PC-9 (cell line): ENCODE measurements around the gene MIGA1. TPM values are rescaled to one million over a fixed set of nuclear protein-coding genes. Genes with fewer than 3 reads are reported as not detected.

Source experiments
- BruUV-seq: library from RNA; stranded (reverse); fragments of 400-500 nt; replicated peaks from 2 replicates; lab custom pipeline; 2021; lab: Mats Ljungman, UMichigan
- CTCF ChIA-PET: fragments of 300-600 bp; sonication (Branson Sonifier 250); formaldehyde crosslinking; loops from one replicate; lab custom pipeline; 2022; ENCODE audit warnings: antibody characterized with exemption; lab: Charles Lee
- POLR2A ChIA-PET: fragments of 300-600 bp; sonication (Branson Sonifier 250); formaldehyde crosslinking; loops from one replicate; lab custom pipeline; 2022; ENCODE audit warnings: antibody characterized with exemption; ENCODE audit not compliant: unreplicated experiment; lab: Charles Lee
- DNase-seq, 2 experiments: peaks; one replicate each; pipeline versions ENCODE4 v3.0.0 to v3.0.0-alpha.2; 2015 to 2022; ENCODE audit warnings: mixed read lengths in 1 of 2
- H2AFZ ChIP-seq: fragments of 200-600 bp; sonication (generic); 2 replicates; pipeline ENCODE4 v1.8.1; 2017; ENCODE audit warnings: antibody characterized with exemption
- H3F3A ChIP-seq: fragments of 200-600 bp; sonication (generic); 2 replicates; pipeline ENCODE4 v1.8.1; 2017; ENCODE audit warnings: antibody characterized with exemption, mild to moderate bottlenecking, low read depth; ENCODE audit not compliant: insufficient read depth
- H3K27ac ChIP-seq: fragments of 200-600 bp; sonication (generic); 2 replicates; pipeline ENCODE4 v1.6.1; 2016; ENCODE audit warnings: mixed run types
- H3K27me3 ChIP-seq: fragments of 200-600 bp; sonication (generic); 2 replicates; pipeline ENCODE4 v1.6.1; 2016; ENCODE audit warnings: low read depth, mixed run types; ENCODE audit not compliant: insufficient read depth
- H3K36me3 ChIP-seq: fragments of 200-600 bp; sonication (generic); 2 replicates; pipeline ENCODE4 v1.6.1; 2016; ENCODE audit warnings: low read depth, mixed run types
- H3K4me1 ChIP-seq: fragments of 200-600 bp; sonication (generic); replicated peaks from 2 replicates; pipeline ENCODE4 v1.6.1; 2016; ENCODE audit warnings: mixed run types; ENCODE audit not compliant: insufficient read depth
- H3K4me2 ChIP-seq: fragments of 200-600 bp; sonication (generic); 2 replicates; pipeline ENCODE4 v1.6.1; 2017; ENCODE audit warnings: mixed run types
- H3K4me3 ChIP-seq: fragments of 200-600 bp; sonication (generic); 2 replicates; pipeline ENCODE4 v1.6.1; 2016; ENCODE audit warnings: mixed run types
- H3K79me2 ChIP-seq: fragments of 200-600 bp; sonication (generic); 2 replicates; pipeline ENCODE4 v1.6.1; 2017; ENCODE audit warnings: low read depth, mixed run types
- H3K9me2 ChIP-seq: fragments of 200-600 bp; sonication (generic); 2 replicates; pipeline ENCODE4 v1.8.1; 2017; ENCODE audit warnings: mild to moderate bottlenecking; ENCODE audit not compliant: insufficient read depth
- H3K9me3 ChIP-seq: fragments of 200-600 bp; sonication (generic); 2 replicates; pipeline ENCODE4 v1.8.1; 2016; ENCODE audit warnings: low read depth; ENCODE audit not compliant: insufficient read depth
- H4K20me1 ChIP-seq: fragments of 200-600 bp; sonication (generic); 2 replicates; pipeline ENCODE4 v1.8.1; 2017; ENCODE audit not compliant: insufficient read depth
- CTCF ChIP-seq: fragments of 200-600 bp; sonication (generic); conservative IDR thresholded peaks from 2 replicates; pipeline ENCODE4 v1.6.1; 2017; ENCODE audit warnings: mixed run types, antibody characterized with exemption, mild to moderate bottlenecking, moderate library complexity
- EZH2 ChIP-seq: fragments of 200-600 bp; sonication (generic); IDR thresholded peaks from 2 replicates; pipeline ENCODE4 v1.8.0; 2017; ENCODE audit warnings: antibody characterized with exemption, low read depth
- intact Hi-C: fragments of 100-400 bp; cut with micrococcal nuclease; formaldehyde crosslinking; loops from one replicate; pipeline ENCODE4 v1.10.0; 2022; ENCODE audit not compliant: unreplicated experiment
- total RNA-seq: library from RNA; stranded (reverse); gene quantifications from 2 replicates; pipeline ENCODE4 v1.2.3, GENCODE V29; 2021

Gene MIGA1
- total RNA-seq, 1 experiment from 2014 or later, result 11.5 TPM

GRCh38 chr1:77857552-77857951, 78.1 kb downstream of the MIGA1 start:
- Histone ChIP-seq H3F3A (no peaks in the 10 kb centered on the region), H3K36me3 (0 out of 2 replicates have a peak, but pooled peaks cover 4% of the 10 kb centered on the region), H3K9me2 (no peaks in the 10 kb centered on the region; the same call in 1 of the 2 replicates), H3K27ac (no peak overlapping the region), H3K4me1 (no peaks in the 10 kb centered on the region), H3K79me2 (no peaks in the 10 kb centered on the region), H3K4me2 (no peak overlapping the region), H3K27me3 (no peaks in the 10 kb centered on the region), H3K9me3 (peaks cover 7% of the 10 kb centered on the region; the same call in 1 of the 2 replicates), H2AFZ (no peak overlapping the region), H3K4me3 (no peak overlapping the region), H4K20me1 (no peaks in the 10 kb centered on the region; the same call in 1 of the 2 replicates)
- ChIA-PET POLR2A (interaction anchor here (0.6 to 0.7 kb wide), 2 partner anchors 78 to 121 kb away, joined by 6 to 18 read pairs; partner anchors contain the start of gene MIGA1), CTCF (interaction anchor here (0.7 kb wide), 2 partner anchors 86 to 1676 kb away, joined by 3 to 13 read pairs; no protein-coding TSS in a partner anchor)
- TF ChIP-seq EZH2, result no peak
- TF ChIP-seq CTCF, result no peak
- no peak for DNase-seq
- intact Hi-C loops, result no loop called here
- no TSS peak for BruUV-seq

GRCh38 chr1:77858725-77859124, 79.3 kb downstream of the MIGA1 start:
- H2AFZ ChIP-seq, result no peak overlapping the region
- H3K27ac ChIP-seq, result no peak overlapping the region
- no peak for DNase-seq
- no peaks in the 10 kb centered on the region for H3K27me3 ChIP-seq
- POLR2A ChIA-PET, result interaction anchor here (0.6 kb wide), 1 partner anchor 1236 kb away, joined by 4 read pairs; no protein-coding TSS in a partner anchor
- H3F3A ChIP-seq, result no peaks in the 10 kb centered on the region
- H3K4me2 ChIP-seq, result no peak overlapping the region
- CTCF ChIA-PET, result no interaction called here
- H3K9me3 ChIP-seq, result peaks cover 7% of the 10 kb centered on the region; the same call in 1 of the 2 replicates
- H3K36me3 ChIP-seq, result 0 out of 2 replicates have a peak, but pooled peaks cover 4% of the 10 kb centered on the region
- intact Hi-C loops, result no loop called here
- H3K9me2 ChIP-seq, result no peaks in the 10 kb centered on the region; the same call in 1 of the 2 replicates
- H4K20me1 ChIP-seq, result no peaks in the 10 kb centered on the region; the same call in 1 of the 2 replicates
- TF ChIP-seq CTCF, result no peak
- TF ChIP-seq EZH2, result no peak
- H3K79me2 ChIP-seq, result no peaks in the 10 kb centered on the region
- no peak overlapping the region for H3K4me3 ChIP-seq
- BruUV-seq, result no TSS peak
- H3K4me1 ChIP-seq, result no peaks in the 10 kb centered on the region

GRCh38 chr1:77859248-77859647, 79.8 kb downstream of the MIGA1 start:
- peaks cover 7% of the 10 kb centered on the region; the same call in 1 of the 2 replicates for H3K9me3 ChIP-seq
- no peak for DNase-seq
- no peak overlapping the region for H3K4me2 ChIP-seq
- H4K20me1 ChIP-seq, result no peaks in the 10 kb centered on the region; the same call in 1 of the 2 replicates
- no peak overlapping the region for H3K27ac ChIP-seq
- H3K4me1 ChIP-seq, result no peaks in the 10 kb centered on the region
- no peaks in the 10 kb centered on the region; the same call in 1 of the 2 replicates for H3K9me2 ChIP-seq
- 0 out of 2 replicates have a peak, but pooled peaks cover 4% of the 10 kb centered on the region for H3K36me3 ChIP-seq
- POLR2A ChIA-PET, result no interaction called here
- CTCF ChIA-PET, result no interaction called here
- H3K27me3 ChIP-seq, result no peaks in the 10 kb centered on the region
- BruUV-seq, result no TSS peak
- H3K79me2 ChIP-seq, result no peaks in the 10 kb centered on the region
- H3K4me3 ChIP-seq, result no peak overlapping the region
- intact Hi-C loops, result no loop called here
- TF ChIP-seq EZH2 (no peak), CTCF (no peak)
- no peak overlapping the region for H2AFZ ChIP-seq
- no peaks in the 10 kb centered on the region for H3F3A ChIP-seq
